Glomerular endothelial cell (primary cell): ENCODE results near the gene PLXNB2. TPM values are rescaled to one million over a fixed set of nuclear protein-coding genes. Genes with fewer than 3 reads are reported as not detected.
"Not testable (repeated sequence)": the region's sequence is repeated elsewhere in the genome, so short reads cannot be mapped to it uniquely, and the experiment has no call there.

Source experiments
- DNase-seq: peaks from one replicate; pipeline ENCODE4 v3.0.0-alpha.2; 2011; ENCODE audit warnings: low read depth, low spot score; ENCODE audit errors: extremely low read depth
- total RNA-seq: library from RNA; depleted of rRNA; stranded (reverse); fragments of >200 nt; gene quantifications from 2 replicates; pipeline ENCODE4 v1.2.3, GENCODE V29; 2015

Gene PLXNB2
- total RNA-seq, 1 donor from 2014 or later: 233 TPM

DNA sequence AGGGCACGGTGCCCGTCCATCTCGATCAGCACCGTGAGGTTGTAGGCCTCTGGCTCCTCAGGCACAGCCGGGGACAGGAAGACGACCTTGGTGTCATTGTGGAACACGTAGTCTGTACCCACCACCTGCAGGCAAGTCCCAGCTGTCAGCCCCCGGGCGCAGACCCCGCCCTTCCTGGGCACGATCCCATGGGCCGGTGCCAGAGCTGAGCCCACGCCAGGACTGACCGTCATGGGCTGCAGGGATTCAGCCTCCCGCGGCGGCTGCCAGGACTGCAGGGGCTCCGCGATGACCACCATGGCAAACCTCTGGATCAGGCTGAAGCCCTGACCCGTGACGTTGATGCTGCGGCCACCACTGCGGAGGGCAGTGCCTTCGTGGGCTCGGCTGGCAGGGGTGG, 25.5 kb downstream of the PLXNB2 start:
- DNase-seq: no peak

DNA sequence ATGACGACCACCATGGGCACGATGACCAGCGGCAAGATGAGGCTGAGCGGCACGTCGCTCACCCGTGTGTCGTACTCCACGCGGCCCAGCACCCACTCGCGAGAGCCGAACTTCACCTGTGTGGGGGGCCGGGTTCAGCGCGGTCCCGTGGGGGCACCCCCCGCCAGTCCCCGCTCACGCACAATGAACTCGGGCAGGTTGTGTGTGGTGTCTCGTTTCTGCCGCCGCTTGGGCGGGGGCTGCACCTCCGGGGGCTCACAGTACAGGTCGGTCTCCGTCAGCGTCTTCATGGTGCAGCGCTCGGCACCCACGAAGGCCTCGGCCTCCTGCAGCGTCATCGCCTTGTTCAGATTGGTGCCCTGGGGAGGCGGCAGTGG, 26.1 kb downstream of the PLXNB2 start:
- no peak for DNase-seq

DNA sequence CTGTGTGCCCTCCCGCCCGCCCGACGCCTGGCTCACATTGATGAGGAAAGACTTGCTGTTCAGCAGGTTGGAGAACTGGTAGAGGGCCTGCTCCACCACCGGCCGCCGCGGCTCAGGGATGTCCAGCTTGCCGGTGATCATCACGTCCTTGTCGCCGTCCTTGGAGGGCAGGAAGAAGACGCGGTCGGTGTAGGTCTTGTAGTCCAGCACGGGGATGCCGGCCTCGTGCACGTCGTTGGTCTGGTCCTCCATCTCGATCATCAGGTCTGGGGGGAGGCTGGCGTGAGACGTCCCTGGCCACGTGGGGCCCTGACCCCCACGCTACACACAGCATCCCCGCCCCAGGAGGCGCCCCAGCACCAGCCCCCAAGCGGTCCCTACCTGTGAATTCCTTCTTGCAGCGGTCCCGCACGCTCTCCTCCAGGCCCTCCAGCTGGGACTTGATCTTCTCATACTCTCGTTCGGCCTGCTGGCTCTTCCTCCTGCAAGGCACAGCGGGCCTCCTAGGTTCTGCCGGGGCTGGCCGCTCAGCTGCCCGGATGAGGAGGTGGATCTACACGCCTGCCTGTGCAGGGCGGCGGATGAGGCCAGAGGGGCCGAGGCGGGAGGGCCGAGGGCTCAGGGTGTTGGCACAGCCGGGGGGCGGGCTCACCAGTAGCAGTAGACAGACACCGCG, 26.6 kb downstream of the PLXNB2 start:
- no peak for DNase-seq

DNA sequence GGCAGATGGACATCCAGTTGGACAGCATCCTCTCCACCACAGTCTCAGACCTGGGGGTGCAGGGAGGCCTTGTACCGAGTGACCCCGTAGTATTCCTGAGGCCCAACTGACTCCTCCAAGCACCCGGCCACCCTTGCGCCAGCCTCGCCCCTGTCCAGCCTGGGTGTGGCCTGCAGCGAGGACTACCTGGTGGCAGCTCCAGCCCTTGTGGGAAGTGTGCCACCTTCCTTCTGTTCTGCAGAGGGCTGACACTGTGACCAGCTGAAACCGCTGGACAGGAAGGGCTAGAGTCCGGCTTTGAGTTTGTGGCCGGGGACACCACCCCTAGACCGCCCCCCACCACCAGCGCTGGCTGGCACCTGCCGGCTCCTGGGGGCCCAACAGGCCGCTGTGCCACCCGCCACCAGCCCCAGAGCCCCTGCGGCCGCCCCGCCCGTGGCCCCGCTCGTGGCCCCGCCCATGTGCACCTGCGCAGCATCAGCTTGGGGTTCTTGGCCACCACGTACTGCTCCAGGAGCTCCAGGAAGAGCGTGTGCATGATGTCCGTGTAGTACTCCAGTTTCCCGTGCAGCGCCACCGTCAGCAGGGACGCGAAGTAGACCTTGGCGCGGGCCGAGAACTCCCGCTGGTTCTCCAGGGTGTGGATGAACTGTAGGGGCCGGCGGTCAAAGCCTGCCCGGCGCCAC, 27.3 kb downstream of the PLXNB2 start:
- DNase-seq: no peak

DNA sequence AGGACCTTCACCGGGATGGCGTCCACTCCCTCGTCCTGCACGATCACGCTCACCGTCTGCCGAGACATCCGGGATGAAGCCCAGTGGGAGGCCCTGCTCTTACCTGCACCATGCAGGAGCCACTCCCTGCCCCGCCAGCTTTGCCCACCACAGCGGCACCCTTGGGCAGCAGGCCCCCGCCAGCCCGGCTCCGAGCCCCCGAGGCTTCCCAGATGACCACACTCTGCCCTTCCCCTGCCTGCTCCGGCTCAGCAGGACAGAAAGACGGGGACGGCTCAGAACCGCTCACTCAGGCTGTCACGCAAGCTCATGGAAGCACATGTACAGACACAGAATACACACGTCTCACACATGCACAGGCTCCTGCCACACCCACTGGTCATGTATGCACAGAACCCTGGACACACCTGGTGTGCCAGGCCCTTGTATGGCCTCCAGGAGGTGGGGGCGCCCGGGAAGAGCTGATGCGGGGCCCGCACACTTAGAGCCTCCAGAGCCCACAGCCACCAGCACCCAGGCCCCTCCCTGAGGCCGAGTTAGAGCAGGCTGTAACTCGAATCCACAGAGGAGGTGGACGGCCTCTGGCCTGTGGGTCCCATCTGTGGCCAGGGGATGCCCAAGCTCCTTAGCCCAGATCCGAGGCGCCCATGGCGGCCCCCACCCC, 28.4 kb downstream of the PLXNB2 start:
- no peak for DNase-seq

DNA sequence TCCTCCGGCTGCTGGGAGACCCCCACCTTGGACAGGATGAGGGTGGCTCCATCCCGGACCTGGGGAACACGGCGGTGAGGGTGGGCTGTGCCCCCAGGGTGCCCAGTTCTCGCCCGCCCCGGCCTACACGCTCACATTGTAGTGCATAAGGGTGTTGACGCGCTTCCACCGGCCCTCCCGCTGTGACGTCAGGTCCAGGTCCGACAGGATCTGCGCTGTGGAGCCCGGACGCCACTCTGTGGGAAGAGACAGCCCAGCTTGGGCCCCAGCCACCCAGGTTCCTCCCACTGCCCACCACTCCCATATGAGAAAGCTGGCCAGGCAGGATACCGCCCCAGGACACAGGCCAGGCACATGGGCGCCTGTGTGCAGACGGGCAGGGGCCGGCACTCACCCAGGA, 29.0 kb downstream of the PLXNB2 start:
- DNase-seq: no peak

DNA sequence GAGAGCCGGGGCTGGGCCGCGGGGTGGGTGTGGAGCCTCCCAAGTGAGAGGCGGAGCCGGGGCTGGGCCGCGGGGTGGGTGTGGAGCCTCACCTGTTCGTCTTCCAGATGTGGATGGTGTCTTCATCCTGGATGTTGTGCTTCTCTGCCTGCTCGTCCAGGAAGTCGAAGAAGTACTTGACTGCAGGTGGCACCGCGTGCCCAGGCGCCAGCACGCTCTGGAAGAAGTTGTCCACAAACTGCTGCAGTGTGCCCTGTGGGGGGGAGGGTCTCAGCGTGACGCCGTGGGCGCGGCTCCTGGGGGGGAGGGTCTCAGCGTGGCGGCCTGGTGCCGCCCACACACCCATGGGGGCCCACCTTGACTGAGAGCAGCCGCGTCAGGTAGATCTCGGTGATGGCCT, 29.7 kb downstream of the PLXNB2 start:
- no peak for DNase-seq

DNA sequence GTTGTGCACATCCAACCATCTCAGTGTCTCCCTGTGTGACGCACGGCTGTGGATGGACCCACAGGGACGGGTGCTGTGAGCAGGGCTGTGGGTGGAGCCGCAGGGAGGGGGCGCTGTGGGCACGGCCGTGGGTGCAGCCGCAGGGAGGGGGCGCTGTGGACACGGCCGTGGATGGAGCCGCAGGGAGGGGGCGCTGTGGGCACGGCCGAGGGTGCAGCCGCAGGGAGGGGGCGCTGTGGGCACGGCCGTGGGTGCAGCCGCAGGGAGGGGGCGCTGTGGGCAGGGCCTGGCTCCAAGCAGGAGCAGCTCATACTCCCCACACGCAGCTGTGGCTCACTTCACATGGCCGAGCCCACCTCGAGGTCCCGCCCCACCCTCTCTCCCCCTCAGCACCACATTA, 31.3 kb downstream of the PLXNB2 start:
- DNase-seq: no peak

DNA sequence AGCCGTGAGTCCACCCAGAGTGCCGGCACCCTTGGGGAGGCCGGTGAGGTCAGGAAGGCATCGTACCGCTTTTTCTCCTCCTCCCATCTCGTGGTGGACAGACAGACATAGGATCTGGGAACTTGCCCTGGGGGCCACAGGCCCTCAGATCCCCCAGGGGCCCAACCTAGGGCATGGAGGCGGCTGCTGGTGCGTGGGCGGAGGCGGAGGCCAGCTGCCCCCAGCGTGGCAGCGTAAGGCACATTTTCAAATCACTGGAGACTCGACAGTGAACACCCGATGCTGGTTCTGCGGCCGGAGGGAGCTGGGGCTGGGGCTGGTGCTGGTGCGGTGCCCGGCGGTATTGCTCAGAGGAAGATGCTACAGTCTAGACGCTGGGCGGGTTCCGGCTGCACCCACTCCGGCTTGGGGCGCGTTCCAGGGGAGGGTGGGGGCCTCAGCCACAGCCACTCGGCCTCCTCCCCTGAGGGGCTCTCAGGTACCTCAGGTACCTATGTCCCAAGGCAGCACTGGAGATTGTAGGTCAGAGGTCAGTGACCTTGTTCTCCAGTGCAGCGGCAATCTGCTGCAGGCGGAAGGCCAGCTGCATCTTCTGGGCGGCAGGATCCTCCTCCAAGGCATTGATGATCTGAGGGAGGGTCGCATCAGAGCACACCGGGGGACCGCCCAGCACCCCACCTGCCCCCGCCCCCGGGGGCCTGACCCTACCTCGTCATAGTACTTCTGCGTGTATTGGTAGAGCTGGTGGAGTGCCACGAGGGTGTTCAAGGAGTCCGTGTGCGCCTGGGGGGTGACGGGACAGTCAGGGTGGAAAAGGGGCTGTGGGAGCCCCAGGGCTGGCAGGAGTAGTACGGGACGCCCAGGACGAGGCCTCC, 32.0 kb downstream of the PLXNB2 start:
- no peak for DNase-seq

DNA sequence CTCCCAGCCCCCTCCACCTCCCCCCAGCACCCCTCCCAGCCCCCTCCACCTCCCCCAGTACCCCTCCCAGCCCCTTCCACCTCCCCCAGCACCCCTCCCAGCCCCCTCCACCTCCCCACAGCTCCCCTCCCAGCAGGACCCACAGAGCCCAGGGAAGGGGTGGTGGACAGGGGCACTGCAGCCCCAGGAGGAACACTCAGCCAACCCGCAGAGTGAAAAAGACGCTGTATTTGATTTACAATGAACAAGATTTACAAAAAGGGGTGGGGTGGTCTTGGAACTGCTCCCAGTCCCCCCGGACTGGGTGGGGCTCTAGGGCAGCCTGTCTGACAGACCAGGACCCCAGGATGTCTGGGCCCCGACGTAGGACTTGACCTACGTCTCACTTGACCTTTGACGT, 32.7 kb downstream of the PLXNB2 start:
- no peak for DNase-seq

DNA sequence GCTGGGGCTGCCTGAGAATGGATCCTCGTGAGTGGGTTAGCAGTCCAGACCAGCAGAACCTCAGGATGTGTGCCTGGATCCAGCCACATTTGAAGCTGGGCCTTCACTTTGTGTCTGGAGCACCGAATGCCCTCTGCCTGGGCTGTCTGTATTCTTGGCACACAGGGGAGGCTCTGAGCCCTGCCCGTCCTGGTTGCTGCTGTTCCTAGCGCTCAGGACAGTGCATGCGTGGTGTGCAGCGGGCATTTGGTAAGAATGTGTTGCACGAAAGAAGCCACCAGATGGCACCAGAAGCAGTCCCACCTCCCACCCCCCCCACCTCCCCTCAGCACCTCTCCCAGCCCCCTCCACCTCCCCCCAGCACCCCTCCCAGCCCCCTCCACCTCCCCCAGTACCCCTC, 33.1 kb downstream of the PLXNB2 start:
- no peak for DNase-seq

DNA sequence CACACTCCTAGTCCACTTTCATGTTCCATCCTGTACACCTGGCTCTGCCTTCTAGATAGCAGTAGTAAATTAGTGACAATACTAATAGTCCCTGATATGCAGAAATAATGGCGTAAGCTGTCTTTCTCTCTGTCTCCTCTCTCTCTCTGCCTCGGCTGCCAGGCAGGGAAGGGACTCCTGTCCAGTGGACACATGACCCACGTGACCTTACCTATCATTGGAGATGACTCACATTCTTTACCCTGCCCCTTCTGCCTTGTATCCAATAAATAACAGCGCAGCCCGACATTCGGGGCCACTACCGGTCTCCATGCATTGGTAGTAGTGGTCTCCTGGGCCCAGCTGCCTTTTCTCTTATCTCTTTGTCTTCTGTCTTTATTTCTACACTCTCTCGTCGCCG, 33.7 kb downstream of the PLXNB2 start:
- DNase-seq: not testable (repeated sequence)

DNA sequence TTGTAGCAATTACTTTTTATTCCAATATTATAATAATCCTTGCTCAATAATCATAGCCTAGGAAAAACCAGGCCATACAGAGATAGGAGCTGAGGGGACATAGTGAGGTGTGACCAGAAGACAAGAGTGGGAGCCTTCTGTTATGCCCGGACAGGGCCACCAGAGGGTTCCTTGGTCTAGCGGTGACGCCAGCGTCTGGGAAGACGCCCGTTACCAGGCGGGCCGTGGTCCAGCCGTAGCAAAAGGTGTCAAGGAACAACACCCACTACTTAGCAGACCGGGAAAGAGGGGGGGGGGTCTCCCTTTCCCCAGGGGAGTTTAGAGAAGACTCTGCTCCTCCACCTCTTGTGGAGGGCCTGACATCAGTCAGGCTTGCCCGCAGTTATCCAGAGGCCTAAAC, 34.1 kb downstream of the PLXNB2 start:
- not testable (repeated sequence) for DNase-seq

DNA sequence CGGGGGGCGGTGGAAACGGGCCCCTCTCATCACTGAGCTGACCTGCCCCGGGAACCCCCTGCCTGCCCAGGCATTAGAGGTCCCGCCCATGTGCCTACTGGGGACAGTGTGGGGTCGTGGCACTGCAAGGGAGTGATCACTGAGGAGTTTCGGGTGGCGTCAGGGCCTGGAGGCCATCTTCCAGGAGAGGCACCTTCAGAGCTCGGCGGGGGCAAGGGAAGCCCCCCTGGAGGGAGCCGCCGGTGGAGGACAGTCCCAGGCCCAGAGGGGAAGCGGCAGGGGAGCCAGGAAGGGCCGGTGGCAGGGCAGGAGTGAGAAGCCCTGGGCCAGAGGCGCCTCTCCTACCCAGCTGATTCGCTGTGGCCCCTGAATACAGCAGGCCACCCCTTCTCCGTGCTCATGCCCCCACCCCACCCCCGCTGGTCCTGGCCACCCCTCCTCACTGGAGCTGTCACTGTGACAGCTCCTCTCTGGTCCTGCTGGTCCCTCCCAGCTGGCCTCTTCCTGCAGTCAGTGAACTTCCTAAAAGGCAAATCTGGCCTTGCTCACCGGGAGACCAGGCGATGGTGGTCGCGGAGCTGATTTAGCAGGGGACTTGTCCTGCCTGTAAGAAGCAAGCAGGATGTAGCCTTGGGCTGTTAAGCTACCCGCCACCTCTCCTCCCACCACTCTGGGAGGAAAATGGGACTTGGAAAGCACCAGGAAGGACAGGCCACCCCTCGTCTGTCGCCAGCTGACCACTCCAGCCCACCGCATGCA, 35.2 kb downstream of the PLXNB2 start:
- DNase-seq: no peak

DNA sequence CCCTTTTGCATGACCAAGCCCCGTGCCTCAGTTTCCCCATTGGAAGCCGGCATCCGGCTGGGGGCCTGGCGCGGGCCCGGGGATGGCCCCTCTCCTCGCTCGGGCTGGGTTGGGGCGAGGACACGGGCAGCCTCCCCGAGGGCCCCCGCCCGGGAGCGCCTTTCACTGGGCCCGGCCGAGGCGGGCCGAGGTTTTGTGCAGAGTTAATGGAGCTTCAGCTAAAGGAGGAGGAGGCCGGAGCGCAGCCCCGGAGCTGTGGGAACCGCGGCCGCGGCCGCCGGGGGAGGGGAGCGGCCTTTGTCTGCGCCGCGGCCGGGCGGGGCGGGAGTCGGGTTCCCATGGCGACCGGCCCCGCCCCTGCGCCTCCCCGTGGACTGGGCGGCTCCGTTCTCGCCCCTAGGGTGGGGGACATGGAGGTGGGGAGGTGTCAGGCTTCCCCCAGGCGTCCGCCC, 35.9 kb downstream of the PLXNB2 start:
- DNase-seq: no peak

DNA sequence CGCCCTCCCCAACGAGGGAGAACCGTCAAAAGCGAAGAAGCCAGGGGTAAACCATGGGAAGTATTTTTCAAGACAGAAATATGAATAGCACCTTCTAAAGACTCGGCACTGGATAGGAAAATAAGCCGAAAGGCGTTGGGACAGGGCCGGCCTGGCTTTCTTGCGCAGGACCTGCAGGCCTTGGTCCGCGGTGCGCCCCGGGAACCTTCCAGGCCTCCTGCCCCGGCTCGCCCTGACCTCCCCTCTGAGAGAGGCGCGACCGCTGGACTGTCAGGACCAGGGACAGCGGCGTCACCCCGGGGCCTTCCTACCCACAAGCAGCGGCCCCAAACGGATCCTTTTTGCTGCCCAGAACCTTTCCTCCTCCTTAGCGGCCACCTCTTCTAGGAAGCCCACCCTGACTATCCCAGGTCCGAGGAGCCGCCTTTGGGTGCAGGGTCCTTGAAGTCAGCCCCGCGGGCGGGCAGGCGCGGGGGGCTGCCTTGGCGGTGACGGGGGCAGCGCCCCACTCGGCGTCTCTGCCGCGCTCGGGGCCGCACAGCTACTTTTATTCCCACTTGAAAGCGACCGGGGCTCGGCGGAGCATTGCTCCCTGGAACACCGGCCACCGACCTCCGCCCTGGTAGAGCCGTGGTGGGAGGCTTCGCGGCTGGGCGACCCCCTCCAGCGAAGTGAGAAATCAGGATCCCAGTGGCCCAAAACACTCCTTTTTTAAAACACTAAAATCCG, 36.6 kb downstream of the PLXNB2 start:
- DNase-seq: no peak

DNA sequence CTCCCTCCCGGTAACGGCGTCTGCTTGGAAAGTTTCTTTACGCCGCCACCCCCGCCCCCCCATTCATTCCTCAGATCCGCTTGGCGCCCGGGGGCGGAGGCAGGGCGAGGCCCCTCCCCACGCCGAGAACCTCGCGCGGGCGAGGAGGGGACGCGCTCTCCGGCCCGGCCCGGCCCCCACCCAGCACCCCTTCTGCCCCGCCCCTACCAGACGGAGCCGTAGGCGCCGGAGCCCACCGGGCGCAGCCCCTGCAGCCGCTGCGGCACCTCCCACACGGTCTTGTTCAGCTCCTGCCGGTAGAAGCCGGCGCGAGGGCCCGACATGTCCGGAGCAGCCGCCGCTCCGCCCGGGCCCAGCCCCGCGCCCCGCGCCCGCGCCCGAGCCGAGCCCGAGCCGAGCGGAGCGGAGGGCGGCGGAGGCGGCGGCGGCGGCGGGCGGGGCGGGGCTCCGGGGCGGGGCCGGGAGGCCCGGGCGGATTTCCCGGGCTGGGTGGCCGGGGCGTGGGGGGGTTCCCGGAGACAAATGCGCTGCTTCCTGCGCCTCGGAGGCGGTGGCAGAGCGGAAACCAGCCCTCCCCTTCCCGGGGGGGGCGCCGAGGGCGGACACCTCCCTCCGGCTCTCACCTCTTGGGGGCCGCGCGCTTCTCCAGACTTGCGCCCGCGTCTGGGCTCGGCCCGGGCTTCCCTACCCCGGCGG, 37.3 kb downstream of the PLXNB2 start, which contains the start of gene MAPK11:
Gene MAPK11, minus strand, starts transcription at position 411 of the 696 bp plus-strand sequence. Its CDS starts 88 bp downstream, at position 323.
- DNase-seq: no peak

DNA sequence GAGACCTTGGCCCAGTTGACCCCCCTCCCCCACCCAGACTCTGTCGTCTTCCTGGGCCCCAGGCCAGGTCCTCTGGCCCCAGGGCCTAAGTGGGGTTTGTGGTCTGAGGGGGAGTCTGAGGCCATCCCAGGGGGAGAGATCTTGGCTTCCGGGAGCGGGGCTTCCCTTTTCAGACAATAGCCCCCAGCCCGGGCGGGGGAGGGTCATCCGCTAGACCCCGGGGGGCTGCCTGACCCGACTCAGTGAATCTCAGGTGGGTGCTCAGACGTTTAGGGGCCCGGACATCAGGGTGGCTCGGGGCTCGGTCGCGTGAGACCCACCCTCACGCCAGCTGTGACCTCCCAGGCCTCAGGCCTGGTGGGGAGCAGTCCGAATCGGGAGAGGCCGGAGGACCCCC, 37.9 kb downstream of the PLXNB2 start:
- no peak for DNase-seq

DNA sequence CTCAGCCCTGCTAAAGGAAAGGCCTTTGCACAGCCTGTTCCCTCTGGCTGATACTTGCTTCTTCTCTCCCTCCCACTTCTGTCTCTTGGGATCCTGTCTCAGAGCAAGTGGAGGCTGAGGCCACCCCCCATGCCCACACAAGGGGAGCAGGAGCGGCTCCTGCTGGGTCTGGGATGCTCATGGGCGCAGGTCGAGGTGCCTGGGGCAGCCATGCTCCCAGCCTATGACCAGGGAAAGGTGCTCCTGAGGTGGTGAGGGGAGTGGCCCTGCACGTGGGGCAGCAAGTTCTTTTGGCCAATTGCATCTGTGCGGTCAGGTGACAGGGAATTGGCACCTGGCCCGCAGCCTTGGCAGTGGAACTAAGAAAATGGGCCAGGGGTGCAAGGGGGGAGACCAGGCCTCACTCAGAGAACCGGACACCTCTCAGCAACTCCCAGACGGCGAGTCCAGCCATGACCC, 38.8 kb downstream of the PLXNB2 start:
- no peak for DNase-seq
